Esophagus squamous epithelium (tissue), 5 donors: ENCODE results near the gene CCDC27. TPM values are rescaled to one million over a fixed set of nuclear protein-coding genes. Genes with fewer than 3 reads are reported as not detected.

Experiments used
- DNase-seq: peaks from one replicate; lab custom pipeline; 2025; lab: John Stamatoyannopoulos, UW
- H3K27ac ChIP-seq, 4 donors: fragments of 200-600 bp; sonication (generic); one replicate each; pipeline ENCODE4 v1.5.1; 2016 to 2019; ENCODE audit warnings: mild to moderate bottlenecking in 1 of 4
- H3K27me3 ChIP-seq, 4 donors: fragments of 200-600 bp; sonication (generic); 1 replicate in 3 of 4; 2 replicates in 1 of 4; pipeline versions ENCODE4 v1.5.1 to v1.6.0; 2017 to 2021; ENCODE audit warnings: antibody characterized with exemption in 1 of 4
- H3K36me3 ChIP-seq, 3 donors: fragments of 200-600 bp; sonication (generic); one replicate each; pipeline ENCODE4 v1.5.1; 2016 to 2019
- H3K4me1 ChIP-seq, 3 donors: fragments of 200-600 bp; sonication (generic); one replicate each; pipeline ENCODE4 v1.5.1; 2017 to 2019
- H3K4me3 ChIP-seq, 4 donors: fragments of 200-600 bp; sonication (generic); 1 replicate in 3 of 4; 2 replicates in 1 of 4; pipeline ENCODE4 v1.5.1; 2016 to 2019; ENCODE audit warnings: mild to moderate bottlenecking in 2 of 4, moderate library complexity in 1 of 4
- H3K9me3 ChIP-seq, 3 donors: fragments of 200-600 bp; sonication (generic); one replicate each; pipeline ENCODE4 v1.5.1; 2016 to 2019
- CTCF ChIP-seq, 6 experiments: fragments of 450-650 bp in 4 of 6; fragments of 200-600 bp in 2 of 6; sonication (generic) in 2 of 6; IDR thresholded peaks; one replicate each; pipeline ENCODE4 v1.5.1; 2016 to 2019; ENCODE audit warnings: antibody characterized with exemption in 6 of 6, mild to moderate bottlenecking in 4 of 6, moderate library complexity in 4 of 6
- POLR2A ChIP-seq, 4 donors: fragments of 450-650 bp; IDR thresholded peaks; one replicate each; pipeline ENCODE4 v1.6.1; 2017; ENCODE audit warnings: antibody characterized with exemption in 4 of 4, mild to moderate bottlenecking in 4 of 4, moderate library complexity in 3 of 4
- WGBS, 2 donors: methylation state at CpG; one replicate each; pipeline ENCODE4 v1.1.5; 2018; 5-methylcytosine and 5-hydroxymethylcytosine counted together
- intact Hi-C: fragments of 100-400 bp; cut with DNase I; formaldehyde crosslinking; loops from one replicate; pipeline ENCODE4 v1.15.0; 2022
- total RNA-seq, 4 donors: library from RNA; depleted of rRNA; stranded (reverse); fragments of >200 nt; gene quantifications; one replicate each; pipeline ENCODE4 v1.1.0, GENCODE V29; 2016
- donor health status: DM: yes; HTN: yes; CAD: no.

The CCDC27 gene
- total RNA-seq, 4 donors from 2014 or later, result not detected

DNA sequence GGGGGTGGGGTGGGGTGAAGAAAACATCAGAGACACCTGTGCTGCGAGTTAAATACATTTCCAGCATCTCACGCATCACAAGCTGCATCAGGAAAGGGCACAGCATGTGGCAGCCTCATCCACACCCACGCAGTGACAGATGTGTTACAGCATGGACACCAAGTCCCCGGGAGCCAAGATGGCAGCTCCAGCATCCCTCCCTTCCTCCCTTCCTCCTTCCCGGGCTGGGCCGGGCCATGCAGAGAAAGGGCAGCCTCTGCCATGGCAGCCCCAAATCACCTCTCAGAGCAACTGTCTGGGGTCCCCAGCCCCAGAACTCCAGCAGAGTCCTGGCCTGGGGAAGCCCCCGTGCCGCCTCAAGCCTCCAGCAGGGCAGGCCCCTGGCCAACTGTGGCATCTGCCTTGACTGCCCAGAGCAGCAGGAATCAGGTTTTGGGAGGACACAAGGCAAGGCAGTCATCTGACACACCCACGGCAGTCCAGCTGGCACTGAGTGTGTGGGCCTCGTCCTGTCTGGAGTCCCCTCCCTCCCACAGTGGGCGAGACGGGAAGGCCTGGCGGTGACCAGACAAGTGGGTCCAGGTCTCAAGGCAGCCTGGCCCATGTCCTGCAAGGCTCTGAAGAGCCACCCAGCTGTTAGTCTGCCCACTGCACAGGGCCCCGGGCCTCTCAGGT is 26.5 kb downstream of the CCDC27 start:
- Histone ChIP-seq H3K4me1 (peaks cover 18 to 43% (median 21%) of the 10 kb centered on the region in 3 donors), H3K36me3 (peaks cover 11 to 57% (median 39%) of the 10 kb centered on the region in 3 donors), H3K4me3 (no peak overlapping the region), H3K27ac (no peak overlapping the region), H3K9me3 (no peaks in the 10 kb centered on the region), H3K27me3 (no peaks in the 10 kb centered on the region)
- intact Hi-C loops, result no loop called here
- no peak for DNase-seq
- TF ChIP-seq CTCF (IDR thresholded peaks at IDR 0.05) (no peak), POLR2A (IDR thresholded peaks at IDR 0.05) (no peak)
- 66% methylated on average over 6 of the region's 14 CpGs; no CpG with 5 or more reads in 1 of the 2 donors for WGBS, 2 donors

- intact Hi-C loops, result no loop called here
- Histone ChIP-seq H3K4me3 (no peak overlapping the region), H3K4me1 (peaks cover 18 to 36% (median 21%) of the 10 kb centered on the region in 3 donors), H3K27ac (no peak overlapping the region), H3K36me3 (peaks cover 14 to 64% (median 46%) of the 10 kb centered on the region in 3 donors), H3K27me3 (no peaks in the 10 kb centered on the region), H3K9me3 (no peaks in the 10 kb centered on the region)
- WGBS, 2 donors, result 90 to 97% methylated on average over 15 to 21 of the region's 23 CpGs
- TF ChIP-seq POLR2A (IDR thresholded peaks at IDR 0.05), result no peak
- no peak for TF ChIP-seq CTCF (IDR thresholded peaks at IDR 0.05)
- no peak for DNase-seq
Observed at GRCh38 chr1:3779265-3779911, 27.1 kb downstream of the CCDC27 start.

- Histone ChIP-seq H3K36me3 (peaks cover 14 to 69% (median 49%) of the 10 kb centered on the region in 3 donors), H3K27ac (no peak overlapping the region), H3K9me3 (no peaks in the 10 kb centered on the region), H3K4me3 (no peak overlapping the region), H3K4me1 (peaks cover 18 to 31% (median 21%) of the 10 kb centered on the region in 3 donors), H3K27me3 (no peaks in the 10 kb centered on the region)
- no peak for DNase-seq
- 88 to 89% methylated on average over 20 of the region's 20 CpGs for WGBS, 2 donors
- TF ChIP-seq CTCF (IDR thresholded peaks at IDR 0.05), result no peak
- no peak for TF ChIP-seq POLR2A (IDR thresholded peaks at IDR 0.05)
- intact Hi-C loops, result no loop called here
Observed at GRCh38 chr1:3779912-3780416, 27.7 kb downstream of the CCDC27 start.

DNA sequence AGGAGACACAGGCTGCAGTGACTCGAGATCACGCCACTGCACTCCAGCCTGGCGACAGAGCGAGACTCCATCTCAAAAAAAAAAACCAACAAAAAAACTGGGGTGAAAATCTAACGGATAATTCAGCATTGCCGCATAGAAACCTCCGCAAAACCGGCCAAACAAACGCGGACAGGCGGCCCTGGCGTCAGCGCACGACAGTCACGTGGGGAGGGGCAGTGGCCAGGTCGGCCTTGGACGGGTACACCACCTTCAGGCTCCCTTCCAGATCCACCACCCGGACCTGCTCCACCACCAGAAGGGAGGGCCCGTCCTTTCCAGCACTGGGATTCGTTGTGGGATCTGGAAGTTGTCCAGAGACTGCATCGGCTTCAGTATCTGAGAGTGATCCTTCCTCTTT is 28.7 kb downstream of the CCDC27 start:
- Histone ChIP-seq H3K4me1 (peaks cover 14 to 21% (median 14%) of the 10 kb centered on the region in 3 donors), H3K9me3 (no peaks in the 10 kb centered on the region), H3K27ac (no peak overlapping the region), H3K4me3 (no peak overlapping the region), H3K27me3 (no peaks in the 10 kb centered on the region), H3K36me3 (peaks cover 14 to 79% (median 58%) of the 10 kb centered on the region in 3 donors)
- DNase-seq, result no peak
- intact Hi-C loops, result no loop called here
- TF ChIP-seq CTCF (IDR thresholded peaks at IDR 0.05), result no peak
- no peak for TF ChIP-seq POLR2A (IDR thresholded peaks at IDR 0.05)
- WGBS, 2 donors, result 79 to 82% methylated on average over 20 to 21 of the region's 21 CpGs
